ENCODE data around the gene RPTOR. TPM values are rescaled to one million over a fixed set of nuclear protein-coding genes. Genes with fewer than 3 reads are reported as not detected.

RPTOR gene
- total RNA-seq, 2 experiments from 2014 or later: 48.1 to 87.8 TPM

DNA sequence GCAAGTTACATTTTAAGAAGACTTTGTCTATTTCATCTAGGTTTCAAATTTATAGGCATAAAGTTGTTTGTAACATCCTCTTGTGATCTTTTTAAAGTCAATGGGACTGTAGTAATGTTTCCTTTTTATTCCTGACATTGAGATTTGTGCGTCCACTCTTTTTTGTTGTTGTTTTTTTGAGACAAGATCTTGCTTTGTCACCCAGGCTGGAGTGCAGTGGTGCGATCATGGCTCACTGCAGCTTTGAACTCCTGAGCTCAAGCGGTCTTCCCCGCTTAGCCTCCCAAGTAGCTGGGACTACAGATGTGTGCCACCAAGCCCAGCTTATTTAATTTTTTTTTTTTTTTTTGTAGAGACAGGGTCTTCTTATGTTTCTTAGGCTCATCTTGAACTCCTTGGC is 29.9 kb downstream of the RPTOR start:
- no peak overlapping the region for H2AFZ ChIP-seq (ENCODE audit: low read length)
- H3K9me3 ChIP-seq (ENCODE audit: low read length): no peaks in the 10 kb centered on the region
- H3K4me3 ChIP-seq (ENCODE audit: low read depth, low read length, poor library complexity, severe bottlenecking): no peak overlapping the region
- H3K27ac ChIP-seq (ENCODE audit: low read depth, low read length, poor library complexity, severe bottlenecking): no peak overlapping the region
- H3K79me2 ChIP-seq (ENCODE audit: insufficient read depth, low read depth, low read length): peaks cover 71% of the 10 kb centered on the region
- H4K20me1 ChIP-seq (ENCODE audit: insufficient read depth, low read length): peaks cover 18% of the 10 kb centered on the region; the same call in 1 of the 2 replicates
- no peak for DNase-seq (ENCODE audit: low spot score)
- H3K36me3 ChIP-seq (ENCODE audit: insufficient read depth, low read length): peaks cover 13% of the 10 kb centered on the region
- no peak for TF ChIP-seq EZH2phosphoT487 (IDR thresholded peaks at IDR 0.05; ENCODE audit: borderline replicate concordance, low read depth, low read length)
- TF ChIP-seq, protein P1, sequence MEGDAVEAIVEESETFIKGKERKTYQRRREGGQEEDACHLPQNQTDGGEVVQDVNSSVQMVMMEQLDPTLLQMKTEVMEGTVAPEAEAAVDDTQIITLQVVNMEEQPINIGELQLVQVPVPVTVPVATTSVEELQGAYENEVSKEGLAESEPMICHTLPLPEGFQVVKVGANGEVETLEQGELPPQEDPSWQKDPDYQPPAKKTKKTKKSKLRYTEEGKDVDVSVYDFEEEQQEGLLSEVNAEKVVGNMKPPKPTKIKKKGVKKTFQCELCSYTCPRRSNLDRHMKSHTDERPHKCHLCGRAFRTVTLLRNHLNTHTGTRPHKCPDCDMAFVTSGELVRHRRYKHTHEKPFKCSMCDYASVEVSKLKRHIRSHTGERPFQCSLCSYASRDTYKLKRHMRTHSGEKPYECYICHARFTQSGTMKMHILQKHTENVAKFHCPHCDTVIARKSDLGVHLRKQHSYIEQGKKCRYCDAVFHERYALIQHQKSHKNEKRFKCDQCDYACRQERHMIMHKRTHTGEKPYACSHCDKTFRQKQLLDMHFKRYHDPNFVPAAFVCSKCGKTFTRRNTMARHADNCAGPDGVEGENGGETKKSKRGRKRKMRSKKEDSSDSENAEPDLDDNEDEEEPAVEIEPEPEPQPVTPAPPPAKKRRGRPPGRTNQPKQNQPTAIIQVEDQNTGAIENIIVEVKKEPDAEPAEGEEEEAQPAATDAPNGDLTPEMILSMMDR (conservative IDR thresholded peaks at IDR 0.05; ENCODE audit: low read length): no peak
- BruUV-seq (replicated peaks): no TSS peak
- intact Hi-C loops (cut with micrococcal nuclease; ENCODE audit: unreplicated experiment): no loop called here
- H3K4me1 ChIP-seq (ENCODE audit: insufficient read depth, low read length, poor library complexity, severe bottlenecking): peaks cover 7% of the 10 kb centered on the region
- POLR2A ChIA-PET: no interaction called here
- H3K9me2 ChIP-seq (ENCODE audit: insufficient read depth, low read length): no peaks in the 10 kb centered on the region
- no peak overlapping the region for H3K4me2 ChIP-seq (ENCODE audit: low read length)
- CTCF ChIA-PET (ENCODE audit: unreplicated experiment): no interaction called here

DNA sequence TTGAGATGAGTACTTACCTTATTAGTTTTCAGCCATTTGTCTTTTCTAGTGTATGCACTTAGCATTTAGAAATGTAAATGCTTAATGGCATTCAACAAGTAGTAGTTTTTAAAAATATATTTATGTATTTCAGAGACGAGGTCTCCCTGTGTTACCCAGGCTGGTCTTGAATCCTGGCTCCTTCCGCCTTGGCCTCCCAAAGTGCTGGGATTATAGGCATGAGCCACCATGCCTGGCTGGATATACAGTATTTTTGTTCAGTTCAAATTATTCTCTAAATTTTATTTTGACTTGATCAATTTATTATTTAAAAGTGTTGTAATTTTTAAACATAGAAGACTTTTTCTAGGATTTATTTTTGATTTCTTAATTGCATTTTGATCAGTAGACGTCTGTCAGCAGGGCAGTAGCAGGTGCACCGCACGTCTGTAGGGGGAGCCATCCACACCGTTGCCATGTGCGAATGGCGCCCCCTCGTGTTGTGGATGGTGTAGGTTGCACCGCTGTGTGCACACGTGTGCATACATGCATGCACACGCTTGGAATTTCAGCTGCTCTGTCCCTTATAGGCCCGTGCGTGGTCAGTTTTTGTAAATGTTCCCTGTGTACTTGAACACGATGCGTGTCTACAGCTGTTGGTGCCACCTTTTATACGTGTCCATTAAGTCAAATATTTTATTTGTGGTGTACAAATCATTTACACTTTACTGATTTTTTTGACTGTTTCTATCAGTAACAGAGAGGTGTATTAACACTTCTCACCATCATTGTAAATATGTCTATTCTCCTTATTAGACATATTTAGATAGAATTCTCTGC is 30.6 kb downstream of the RPTOR start:
- CTCF ChIA-PET (ENCODE audit: unreplicated experiment): interaction anchor here (0.5 to 1.1 kb wide), 3 partner anchors 9 to 747 kb away, joined by 3 to 4 read pairs (median 3); no protein-coding TSS in a partner anchor
- POLR2A ChIA-PET: no interaction called here
- intact Hi-C loops (cut with micrococcal nuclease; ENCODE audit: unreplicated experiment): loop anchor here (1.0 to 5.0 kb wide), 5 partner anchors 91 to 406 kb away; no protein-coding TSS in a partner anchor

More for the DNA sequence above, 30.6 kb downstream of the RPTOR start:
- no TSS peak for BruUV-seq (replicated peaks)
- no peaks in the 10 kb centered on the region for H3K9me3 ChIP-seq (ENCODE audit: low read length)
- H3K4me3 ChIP-seq (ENCODE audit: low read depth, low read length, poor library complexity, severe bottlenecking): no peak overlapping the region
- peaks cover 71% of the 10 kb centered on the region for H3K79me2 ChIP-seq (ENCODE audit: insufficient read depth, low read depth, low read length)
- H4K20me1 ChIP-seq (ENCODE audit: insufficient read depth, low read length): peaks cover 18% of the 10 kb centered on the region
- H3K4me1 ChIP-seq (ENCODE audit: insufficient read depth, low read length, poor library complexity, severe bottlenecking): peaks cover 7% of the 10 kb centered on the region
- no peak overlapping the region for H3K27ac ChIP-seq (ENCODE audit: low read depth, low read length, poor library complexity, severe bottlenecking)
- peak; percentile 97 for DNase-seq (ENCODE audit: low spot score)
- H2AFZ ChIP-seq (ENCODE audit: low read length): no peak overlapping the region
- TF ChIP-seq EZH2phosphoT487 (IDR thresholded peaks at IDR 0.05; ENCODE audit: borderline replicate concordance, low read depth, low read length): no peak
- TF ChIP-seq, protein P1 (conservative IDR thresholded peaks at IDR 0.05; ENCODE audit: low read length): peak; percentile 100
- H3K9me2 ChIP-seq (ENCODE audit: insufficient read depth, low read length): no peaks in the 10 kb centered on the region
- H3K4me2 ChIP-seq (ENCODE audit: low read length): no peak overlapping the region
- H3K36me3 ChIP-seq (ENCODE audit: insufficient read depth, low read length): peaks cover 14% of the 10 kb centered on the region

Data from OCI-LY7 (cell line).